DND-41 (cell line): ENCODE measurements around the gene BFSP2.

Experiments used
- ATAC-seq: fragments of 200-7000 bp; cut with Tn5 transposase; 3 replicates; pipeline ENCODE4 v1.9.1; 2021; ENCODE audit warnings: low read depth; ENCODE audit not compliant: insufficient read depth
- DNase-seq: peaks from one replicate; pipeline ENCODE4 v3.0.0-alpha.2; 2020
- H2AFZ ChIP-seq: 2 replicates; pipeline ENCODE4 v1.6.0; 2012; ENCODE audit warnings: low read depth, low read length
- H3K27ac ChIP-seq: 2 replicates; pipeline ENCODE4 v1.5.1; 2012; ENCODE audit warnings: low read length, inconsistent platforms
- H3K27me3 ChIP-seq: fragments of 200-600 bp; sonication (generic); 2 replicates; pipeline ENCODE4 v1.6.0; 2012; ENCODE audit warnings: low read length, mild to moderate bottlenecking, inconsistent platforms; ENCODE audit not compliant: insufficient read depth, poor library complexity
- H3K36me3 ChIP-seq: 2 replicates; pipeline ENCODE4 v1.5.1; 2012; ENCODE audit warnings: low read length, inconsistent platforms; ENCODE audit not compliant: insufficient read depth
- H3K4me1 ChIP-seq: 2 replicates; pipeline ENCODE4 v1.5.1; 2012; ENCODE audit warnings: mild to moderate bottlenecking, low read length; ENCODE audit not compliant: insufficient read depth
- H3K4me2 ChIP-seq: 2 replicates; pipeline ENCODE4 v1.6.0; 2012; ENCODE audit warnings: mild to moderate bottlenecking, moderate library complexity, low read length, inconsistent platforms; ENCODE audit not compliant: insufficient read depth
- H3K4me3 ChIP-seq, 2 experiments: fragments of 200-600 bp in 1 of 2; shearing (Covaris generic) in 1 of 2; 2 replicates each; pipeline ENCODE4 v1.5.1; 2012 to 2016; ENCODE audit warnings: inconsistent platforms in 2 of 2, low read length in 2 of 2, mild to moderate bottlenecking in 2 of 2, low read depth in 1 of 2, moderate library complexity in 1 of 2
- H3K79me2 ChIP-seq: 2 replicates; pipeline ENCODE4 v1.6.0; 2012; ENCODE audit warnings: low read length, inconsistent platforms; ENCODE audit not compliant: insufficient read depth
- H3K9ac ChIP-seq: 2 replicates; pipeline ENCODE4 v1.6.0; 2012; ENCODE audit warnings: low read depth, mild to moderate bottlenecking, inconsistent platforms, low read length, moderate library complexity
- H3K9me3 ChIP-seq: 2 replicates; pipeline ENCODE4 v1.5.1; 2012; ENCODE audit warnings: low read length, moderate library complexity, mild to moderate bottlenecking, inconsistent platforms; ENCODE audit not compliant: insufficient read depth, severe bottlenecking
- H4K20me1 ChIP-seq: 2 replicates; pipeline ENCODE4 v1.6.0; 2012; ENCODE audit warnings: low read length; ENCODE audit not compliant: insufficient read depth
- EZH2 ChIP-seq: IDR thresholded peaks from 3 replicates; pipeline ENCODE4 v1.6.1; 2012; ENCODE audit warnings: borderline replicate concordance, low read depth, mild to moderate bottlenecking, moderate library complexity, low read length, inconsistent platforms; ENCODE audit not compliant: severe bottlenecking
- TF ChIP-seq, protein P1 (sequence below): IDR thresholded peaks from 2 replicates; pipeline ENCODE4 v1.5.1; 2012; ENCODE audit warnings: borderline replicate concordance, low read length, moderate library complexity, mild to moderate bottlenecking; ENCODE audit not compliant: poor library complexity, severe bottlenecking; ENCODE audit errors: extremely low read depth

Gene BFSP2

DNA sequence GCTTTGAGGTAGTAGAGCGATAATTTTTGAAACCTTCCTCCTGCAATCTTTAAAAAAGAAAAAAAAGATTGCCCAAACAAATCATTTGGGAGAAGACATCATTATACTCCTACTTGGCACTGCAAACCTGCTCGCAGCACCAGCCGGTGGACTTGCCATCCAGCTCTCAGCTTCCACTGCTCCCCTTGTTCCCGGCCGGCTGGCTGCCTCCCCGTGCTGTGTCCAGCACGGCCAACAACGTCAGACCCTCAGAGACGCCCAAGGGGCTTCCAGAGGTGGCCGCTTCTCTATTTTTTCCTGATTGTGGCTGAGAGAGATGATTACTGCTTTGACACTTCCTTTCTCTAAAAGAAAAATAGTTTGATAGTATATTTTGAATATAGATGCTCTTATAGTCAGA is 3.0 kb upstream of the BFSP2 start:
- Histone ChIP-seq H3K4me1 (no peaks in the 10 kb centered on the region), H4K20me1 (no peaks in the 10 kb centered on the region; the same call in 1 of the 2 replicates), H3K4me2 (no peak overlapping the region), H3K27ac (no peak overlapping the region), H3K36me3 (no peaks in the 10 kb centered on the region), H3K9ac (no peak overlapping the region), H3K9me3 (no peaks in the 10 kb centered on the region), H3K79me2 (no peaks in the 10 kb centered on the region), H3K4me3 (no peak overlapping the region), H2AFZ (no peak overlapping the region), H3K27me3 (no peaks in the 10 kb centered on the region)
- no peak for ATAC-seq
- no peak for DNase-seq
- TF ChIP-seq EZH2, result no peak
- TF ChIP-seq, protein P1, sequence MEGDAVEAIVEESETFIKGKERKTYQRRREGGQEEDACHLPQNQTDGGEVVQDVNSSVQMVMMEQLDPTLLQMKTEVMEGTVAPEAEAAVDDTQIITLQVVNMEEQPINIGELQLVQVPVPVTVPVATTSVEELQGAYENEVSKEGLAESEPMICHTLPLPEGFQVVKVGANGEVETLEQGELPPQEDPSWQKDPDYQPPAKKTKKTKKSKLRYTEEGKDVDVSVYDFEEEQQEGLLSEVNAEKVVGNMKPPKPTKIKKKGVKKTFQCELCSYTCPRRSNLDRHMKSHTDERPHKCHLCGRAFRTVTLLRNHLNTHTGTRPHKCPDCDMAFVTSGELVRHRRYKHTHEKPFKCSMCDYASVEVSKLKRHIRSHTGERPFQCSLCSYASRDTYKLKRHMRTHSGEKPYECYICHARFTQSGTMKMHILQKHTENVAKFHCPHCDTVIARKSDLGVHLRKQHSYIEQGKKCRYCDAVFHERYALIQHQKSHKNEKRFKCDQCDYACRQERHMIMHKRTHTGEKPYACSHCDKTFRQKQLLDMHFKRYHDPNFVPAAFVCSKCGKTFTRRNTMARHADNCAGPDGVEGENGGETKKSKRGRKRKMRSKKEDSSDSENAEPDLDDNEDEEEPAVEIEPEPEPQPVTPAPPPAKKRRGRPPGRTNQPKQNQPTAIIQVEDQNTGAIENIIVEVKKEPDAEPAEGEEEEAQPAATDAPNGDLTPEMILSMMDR, result no peak

DNA sequence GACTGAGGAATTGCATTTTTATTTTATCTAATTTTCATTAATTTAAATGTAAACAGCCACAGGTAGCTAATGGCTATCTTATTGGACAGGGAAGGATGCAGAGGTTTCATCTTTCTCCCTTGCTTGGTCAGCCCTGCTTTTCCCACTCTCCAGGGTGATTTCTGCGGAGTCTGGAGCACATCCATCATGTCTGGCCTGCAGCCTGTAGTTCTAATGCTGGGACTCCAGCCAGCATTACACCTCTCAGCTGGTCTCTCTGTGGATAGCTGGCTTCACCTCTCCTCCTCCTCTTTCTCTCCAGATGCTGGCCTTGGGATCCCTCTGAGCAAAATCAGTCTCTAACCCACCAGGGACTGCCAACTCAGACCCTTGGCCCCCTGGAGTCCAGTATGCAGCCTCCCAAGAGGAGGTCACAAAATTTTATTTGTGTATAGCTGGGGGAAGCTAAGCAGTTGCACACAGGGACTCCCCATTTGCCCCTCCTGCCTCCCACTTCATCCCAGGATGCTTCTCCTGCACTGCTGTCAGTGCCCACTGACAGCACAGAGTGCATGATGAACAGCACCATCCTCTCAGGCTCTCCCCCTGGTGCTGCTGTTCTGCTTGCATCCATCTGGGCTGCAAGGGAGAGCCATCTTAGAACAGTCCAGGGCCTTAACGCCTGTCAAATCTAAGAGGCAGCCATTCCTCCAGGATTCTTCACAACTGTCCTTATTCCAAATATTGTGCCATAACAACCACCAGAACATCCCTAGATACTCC is 1.7 kb downstream of the BFSP2 start:
- no peak for ATAC-seq
- no peak overlapping the region for H3K27ac ChIP-seq

DNA sequence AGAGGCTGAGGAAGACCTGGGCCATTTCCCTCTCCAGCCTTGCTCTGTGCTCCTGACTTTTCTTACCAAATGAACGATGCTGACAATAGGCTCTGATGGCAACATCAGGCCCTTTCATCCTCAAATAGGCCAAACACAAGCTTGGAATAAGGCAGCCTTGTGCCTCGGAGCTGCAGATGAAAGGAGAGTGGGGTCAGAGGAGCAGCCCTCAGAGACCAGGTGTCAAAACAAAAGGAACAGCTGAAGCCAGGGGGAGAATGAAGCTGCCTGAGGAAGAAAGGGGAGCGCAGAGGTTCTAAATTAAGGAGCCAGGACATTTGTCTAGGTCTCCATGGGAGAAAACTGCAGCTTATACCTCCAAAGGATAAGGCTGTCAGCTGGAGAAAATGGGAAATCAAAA is 5.1 kb downstream of the BFSP2 start:
- Histone ChIP-seq H3K4me1 (no peaks in the 10 kb centered on the region), H3K4me3 (no peak overlapping the region), H3K9ac (no peak overlapping the region), H3K27me3 (no peaks in the 10 kb centered on the region), H3K27ac (no peak overlapping the region), H3K9me3 (no peaks in the 10 kb centered on the region), H4K20me1 (no peaks in the 10 kb centered on the region), H2AFZ (no peak overlapping the region), H3K79me2 (no peaks in the 10 kb centered on the region), H3K4me2 (no peak overlapping the region), H3K36me3 (no peaks in the 10 kb centered on the region)
- no peak for DNase-seq
- no peak for ATAC-seq
- TF ChIP-seq EZH2, result no peak
- TF ChIP-seq, protein P1, result no peak

More for the DNA sequence above, 1.7 kb downstream of the BFSP2 start:
- Histone ChIP-seq H3K79me2 (no peaks in the 10 kb centered on the region), H3K36me3 (no peaks in the 10 kb centered on the region), H3K9ac (no peak overlapping the region), H3K9me3 (no peaks in the 10 kb centered on the region), H3K4me2 (no peak overlapping the region), H2AFZ (no peak overlapping the region), H4K20me1 (no peaks in the 10 kb centered on the region; the same call in 1 of the 2 replicates), H3K4me1 (no peaks in the 10 kb centered on the region), H3K27me3 (no peaks in the 10 kb centered on the region), H3K4me3 (no peak overlapping the region)
- no peak for TF ChIP-seq EZH2
- TF ChIP-seq, protein P1, result no peak
- DNase-seq, result no peak

DNA sequence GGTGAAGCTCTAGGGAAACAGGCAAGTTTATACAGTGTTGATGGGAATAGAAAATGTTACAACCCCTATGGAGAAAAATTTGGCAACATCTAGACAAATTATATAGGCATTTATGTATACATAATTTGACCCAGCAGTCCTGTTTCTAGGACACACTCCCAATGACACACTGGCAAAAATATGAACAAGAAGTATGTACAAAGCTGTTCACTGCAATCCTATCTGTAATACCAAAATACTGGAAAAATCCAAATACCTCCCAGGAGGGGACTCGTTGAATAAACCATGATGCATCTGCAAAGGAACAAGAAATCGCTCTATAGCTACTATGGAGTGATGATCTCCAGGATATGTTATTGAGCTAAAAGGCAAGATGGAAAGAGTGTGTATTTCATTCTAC is 8.5 kb downstream of the BFSP2 start:
- no peak overlapping the region for H2AFZ ChIP-seq
- ATAC-seq (no peak), DNase-seq (no peak)
- H3K27me3 ChIP-seq, result no peaks in the 10 kb centered on the region
- TF ChIP-seq EZH2, result no peak
- TF ChIP-seq, protein P1, result no peak
- H3K79me2 ChIP-seq, result no peaks in the 10 kb centered on the region
- no peaks in the 10 kb centered on the region for H3K36me3 ChIP-seq
- no peaks in the 10 kb centered on the region for H3K9me3 ChIP-seq
- no peak overlapping the region for H3K4me3 ChIP-seq
- no peak overlapping the region for H3K27ac ChIP-seq
- H3K4me1 ChIP-seq, result no peaks in the 10 kb centered on the region
- H3K9ac ChIP-seq, result no peak overlapping the region
- no peaks in the 10 kb centered on the region for H4K20me1 ChIP-seq
- no peak overlapping the region for H3K4me2 ChIP-seq
